GM19023 (cell line): ENCODE measurements around the gene RAD23A.

Source experiments
- ATAC-seq: cut with Tn5 transposase; IDR thresholded peaks from one replicate; pipeline ENCODE4 v1.9.1; 2021; ENCODE audit warnings: mild to moderate bottlenecking, moderate library complexity; ENCODE audit not compliant: unreplicated experiment

The RAD23A gene

GRCh38 chr19:13002166-13002898, 56.7 kb downstream of the RAD23A start:
- ATAC-seq: no peak

- ATAC-seq: no peak
These were observed 57.4 kb downstream of the RAD23A start for GRCh38 chr19:13003081-13003480.
